CD1c-positive myeloid dendritic cell (primary cell): ENCODE results near the gene CLEC2A.
A peak's percentile ranks its signal among the peaks of the same experiment; 100 is the strongest.
"Not testable (repeated sequence)": the region's sequence is repeated elsewhere in the genome, so short reads cannot be mapped to it uniquely, and the experiment has no call there.

Source experiments
- DNase-seq: peaks from one replicate; pipeline ENCODE4 v3.0.0-alpha.2; 2016; ENCODE audit errors: extremely low spot score

The CLEC2A gene

GRCh38 chr12:9881988-9882387, 50.2 kb downstream of the CLEC2A start:
- no peak for DNase-seq

GRCh38 chr12:9881246-9881645, 50.9 kb downstream of the CLEC2A start, which contains the start of gene KLRF2:
Gene KLRF2 (plus strand): TSS chr12:9881489. CDS start chr12:9881596, 107 bp downstream.
- DNase-seq, result no peak

GRCh38 chr12:9880532-9881078, 51.6 kb downstream of the CLEC2A start:
- DNase-seq, result no peak

GRCh38 chr12:9876120-9876519, 56.0 kb downstream of the CLEC2A start:
- DNase-seq, result not testable (repeated sequence)

- no peak for DNase-seq
Observed at GRCh38 chr12:9872742-9873141, 59.4 kb downstream of the CLEC2A start.

GRCh38 chr12:9872162-9872561, 60.0 kb downstream of the CLEC2A start:
- DNase-seq, result no peak

GRCh38 chr12:9870286-9870866, 61.8 kb downstream of the CLEC2A start:
- peak; percentile 15 for DNase-seq

- DNase-seq, result peak; percentile 81
Observed at GRCh38 chr12:9869307-9870161, 62.6 kb downstream of the CLEC2A start, which contains the start of gene CLEC2B. Gene CLEC2B (minus strand): TSS chr12:9869354.

- no peak for DNase-seq
Observed at GRCh38 chr12:9868951-9869306, 63.2 kb downstream of the CLEC2A start.

- peak; percentile 44 for DNase-seq
Observed at GRCh38 chr12:9868311-9868801, 63.8 kb downstream of the CLEC2A start.

GRCh38 chr12:9867531-9867930, 64.6 kb downstream of the CLEC2A start:
- peak; percentile 10 for DNase-seq

- DNase-seq, result peak; percentile 32
Observed at GRCh38 chr12:9866860-9867269, 65.3 kb downstream of the CLEC2A start.

GRCh38 chr12:9864913-9865675, 67.1 kb downstream of the CLEC2A start:
- no peak for DNase-seq
